GM18519 (cell line): ENCODE data around the gene OS9.

ENCODE experiments used
- ATAC-seq: cut with Tn5 transposase; IDR thresholded peaks from one replicate; pipeline ENCODE4 v1.9.1; 2021; ENCODE audit warnings: mild to moderate bottlenecking, moderate library complexity; ENCODE audit not compliant: unreplicated experiment, low FRiP score

OS9 gene

GRCh38 chr12:57764662-57765002 lies 70.7 kb downstream of the OS9 start:
- no peak for ATAC-seq

- ATAC-seq = no peak
Measured at GRCh38 chr12:57765003-57765697, 71.2 kb downstream of the OS9 start.

- ATAC-seq = no peak
Measured at GRCh38 chr12:57765698-57766463, 71.9 kb downstream of the OS9 start.

GRCh38 chr12:57766464-57767304 lies 72.8 kb downstream of the OS9 start, which contains the start of gene CYP27B1:
CYP27B1 (minus strand) TSS chr12:57767078; CDS start chr12:57767041, 37 bp downstream.
- ATAC-seq = no peak

GRCh38 chr12:57767305-57767698 lies 73.4 kb downstream of the OS9 start:
- no peak for ATAC-seq

- no peak for ATAC-seq
Measured at GRCh38 chr12:57767876-57768275, 73.9 kb downstream of the OS9 start.

GRCh38 chr12:57769594-57769993 lies 75.7 kb downstream of the OS9 start:
- ATAC-seq = no peak

- ATAC-seq = no peak
Measured at GRCh38 chr12:57770734-57771133, 76.8 kb downstream of the OS9 start.
